ENCODE measurements around the gene CECR2.

Gene CECR2

GRCh38 chr22:17348464-17349103, 20.7 kb upstream of the CECR2 start:
- Histone ChIP-seq H3K4me1 (ENCODE audit: control extremely low read depth in 1 of 4, control insufficient read depth in 4 of 4, insufficient read depth in 4 of 4, low read length in 3 of 4) (no peaks in the 10 kb centered on the region), H3K4me3 (ENCODE audit: control insufficient read depth in 1 of 7, extremely low read depth in 1 of 7, insufficient read depth in 4 of 7, low read depth in 2 of 7, low read length in 6 of 7) (no peak overlapping the region), H3K9me3 (ENCODE audit: control extremely low read depth in 1 of 5, control insufficient read depth in 4 of 5, insufficient read depth in 2 of 5, low read depth in 1 of 5, low read length in 4 of 5) (no peaks in the 10 kb centered on the region), H3K27ac (ENCODE audit: insufficient read depth in 1 of 2, low read depth in 1 of 2, low read length in 2 of 2, poor library complexity in 1 of 2, severe bottlenecking in 2 of 2) (no peak overlapping the region), H3K27me3 (replicated peaks in 2 of 5; ENCODE audit: control insufficient read depth in 4 of 5, insufficient read depth in 5 of 5, low read length in 4 of 5) (peaks cover 0 to 12% (median 0%) of the 10 kb centered on the region in 5 experiments), H3K36me3 (ENCODE audit: control insufficient read depth in 4 of 4, insufficient read depth in 4 of 4, low read length in 3 of 4) (no peaks in the 10 kb centered on the region)
- no peak for DNase-seq
- CTCF ChIA-PET: interaction anchor here (0.6 to 1.1 kb wide), 2 partner anchors 17 to 25 kb away, joined by 3 read pairs; no protein-coding TSS in a partner anchor
- 90% methylated on average over 13 of the region's 14 CpGs for WGBS (ENCODE audit: insufficient coverage)
- POLR2A ChIA-PET: no interaction called here

GRCh38 chr22:17349172-17349571, 20.1 kb upstream of the CECR2 start:
- Histone ChIP-seq H3K27ac (ENCODE audit: insufficient read depth in 1 of 2, low read depth in 1 of 2, low read length in 2 of 2, poor library complexity in 1 of 2, severe bottlenecking in 2 of 2) (no peak overlapping the region), H3K27me3 (replicated peaks in 2 of 5; ENCODE audit: control insufficient read depth in 4 of 5, insufficient read depth in 5 of 5, low read length in 4 of 5) (peaks cover 0 to 12% (median 0%) of the 10 kb centered on the region in 5 experiments), H3K4me1 (ENCODE audit: control extremely low read depth in 1 of 4, control insufficient read depth in 4 of 4, insufficient read depth in 4 of 4, low read length in 3 of 4) (no peaks in the 10 kb centered on the region), H3K4me3 (ENCODE audit: control insufficient read depth in 1 of 7, extremely low read depth in 1 of 7, insufficient read depth in 4 of 7, low read depth in 2 of 7, low read length in 6 of 7) (no peak overlapping the region), H3K36me3 (ENCODE audit: control insufficient read depth in 4 of 4, insufficient read depth in 4 of 4, low read length in 3 of 4) (no peaks in the 10 kb centered on the region), H3K9me3 (ENCODE audit: control extremely low read depth in 1 of 5, control insufficient read depth in 4 of 5, insufficient read depth in 2 of 5, low read depth in 1 of 5, low read length in 4 of 5) (no peaks in the 10 kb centered on the region)
- ChIA-PET POLR2A (no interaction called here), CTCF (interaction anchor here (0.6 to 1.1 kb wide), 2 partner anchors 17 to 25 kb away, joined by 3 read pairs; no protein-coding TSS in a partner anchor)
- WGBS (ENCODE audit: insufficient coverage): 87% methylated on average over 10 of the region's 10 CpGs
- DNase-seq: no peak

- H3K27me3 ChIP-seq (replicated peaks in 2 of 5; ENCODE audit: control insufficient read depth in 4 of 5, insufficient read depth in 5 of 5, low read length in 4 of 5): peaks cover 0 to 12% (median 0%) of the 10 kb centered on the region in 5 experiments
- no peak for DNase-seq
- H3K27ac ChIP-seq (ENCODE audit: insufficient read depth in 1 of 2, low read depth in 1 of 2, low read length in 2 of 2, poor library complexity in 1 of 2, severe bottlenecking in 2 of 2): no peak overlapping the region
- H3K36me3 ChIP-seq (ENCODE audit: control insufficient read depth in 4 of 4, insufficient read depth in 4 of 4, low read length in 3 of 4): no peaks in the 10 kb centered on the region
- ChIA-PET POLR2A (no interaction called here), CTCF (interaction anchor here (0.6 kb wide), 1 partner anchor 15 kb away, joined by 3 read pairs; no protein-coding TSS in a partner anchor)
- no peaks in the 10 kb centered on the region for H3K9me3 ChIP-seq (ENCODE audit: control extremely low read depth in 1 of 5, control insufficient read depth in 4 of 5, insufficient read depth in 2 of 5, low read depth in 1 of 5, low read length in 4 of 5)
- H3K4me3 ChIP-seq (ENCODE audit: control insufficient read depth in 1 of 7, extremely low read depth in 1 of 7, insufficient read depth in 4 of 7, low read depth in 2 of 7, low read length in 6 of 7): no peak overlapping the region
- 100% methylated on average over 2 of the region's 3 CpGs for WGBS (ENCODE audit: insufficient coverage)
- no peaks in the 10 kb centered on the region for H3K4me1 ChIP-seq (ENCODE audit: control extremely low read depth in 1 of 4, control insufficient read depth in 4 of 4, insufficient read depth in 4 of 4, low read length in 3 of 4)
These were observed 19.0 kb upstream of the CECR2 start for GRCh38 chr22:17350292-17350691.

GRCh38 chr22:17352798-17353197, 16.5 kb upstream of the CECR2 start:
- Histone ChIP-seq H3K27ac (ENCODE audit: insufficient read depth in 1 of 2, low read depth in 1 of 2, low read length in 2 of 2, poor library complexity in 1 of 2, severe bottlenecking in 2 of 2) (no peak overlapping the region), H3K36me3 (ENCODE audit: control insufficient read depth in 4 of 4, insufficient read depth in 4 of 4, low read length in 3 of 4) (no peaks in the 10 kb centered on the region), H3K9me3 (ENCODE audit: control extremely low read depth in 1 of 5, control insufficient read depth in 4 of 5, insufficient read depth in 2 of 5, low read depth in 1 of 5, low read length in 4 of 5) (no peaks in the 10 kb centered on the region), H3K4me1 (ENCODE audit: control extremely low read depth in 1 of 4, control insufficient read depth in 4 of 4, insufficient read depth in 4 of 4, low read length in 3 of 4) (no peaks in the 10 kb centered on the region), H3K4me3 (ENCODE audit: control insufficient read depth in 1 of 7, extremely low read depth in 1 of 7, insufficient read depth in 4 of 7, low read depth in 2 of 7, low read length in 6 of 7) (no peak overlapping the region), H3K27me3 (replicated peaks in 2 of 5; ENCODE audit: control insufficient read depth in 4 of 5, insufficient read depth in 5 of 5, low read length in 4 of 5) (peaks cover 0 to 10% (median 0%) of the 10 kb centered on the region in 5 experiments)
- ChIA-PET CTCF (no interaction called here), POLR2A (no interaction called here)
- no peak for DNase-seq
- 96% methylated on average over 2 of the region's 4 CpGs for WGBS (ENCODE audit: insufficient coverage)

GRCh38 chr22:17357688-17358087, 11.6 kb upstream of the CECR2 start:
- 100% methylated on average over 2 of the region's 2 CpGs for WGBS (ENCODE audit: insufficient coverage)
- H3K27ac ChIP-seq (ENCODE audit: insufficient read depth in 1 of 2, low read depth in 1 of 2, low read length in 2 of 2, poor library complexity in 1 of 2, severe bottlenecking in 2 of 2): no peak overlapping the region
- no peak for DNase-seq
- CTCF ChIA-PET: no interaction called here
- no peaks in the 10 kb centered on the region for H3K4me1 ChIP-seq (ENCODE audit: control extremely low read depth in 1 of 4, control insufficient read depth in 4 of 4, insufficient read depth in 4 of 4, low read length in 3 of 4)
- no peaks in the 10 kb centered on the region for H3K9me3 ChIP-seq (ENCODE audit: control extremely low read depth in 1 of 5, control insufficient read depth in 4 of 5, insufficient read depth in 2 of 5, low read depth in 1 of 5, low read length in 4 of 5)
- POLR2A ChIA-PET: no interaction called here
- no peak overlapping the region for H3K4me3 ChIP-seq (ENCODE audit: control insufficient read depth in 1 of 7, extremely low read depth in 1 of 7, insufficient read depth in 4 of 7, low read depth in 2 of 7, low read length in 6 of 7)
- H3K27me3 ChIP-seq (replicated peaks in 2 of 5; ENCODE audit: control insufficient read depth in 4 of 5, insufficient read depth in 5 of 5, low read length in 4 of 5): no peaks in the 10 kb centered on the region
- no peaks in the 10 kb centered on the region for H3K36me3 ChIP-seq (ENCODE audit: control insufficient read depth in 4 of 4, insufficient read depth in 4 of 4, low read length in 3 of 4)

- H3K27me3 ChIP-seq (replicated peaks in 2 of 5; ENCODE audit: control insufficient read depth in 4 of 5, insufficient read depth in 5 of 5, low read length in 4 of 5): no peaks in the 10 kb centered on the region
- DNase-seq: no peak
- no peaks in the 10 kb centered on the region for H3K36me3 ChIP-seq (ENCODE audit: control insufficient read depth in 4 of 4, insufficient read depth in 4 of 4, low read length in 3 of 4)
- no peaks in the 10 kb centered on the region for H3K9me3 ChIP-seq (ENCODE audit: control extremely low read depth in 1 of 5, control insufficient read depth in 4 of 5, insufficient read depth in 2 of 5, low read depth in 1 of 5, low read length in 4 of 5)
- ChIA-PET CTCF (no interaction called here), POLR2A (no interaction called here)
- no peaks in the 10 kb centered on the region for H3K4me1 ChIP-seq (ENCODE audit: control extremely low read depth in 1 of 4, control insufficient read depth in 4 of 4, insufficient read depth in 4 of 4, low read length in 3 of 4)
- no peak overlapping the region for H3K4me3 ChIP-seq (ENCODE audit: control insufficient read depth in 1 of 7, extremely low read depth in 1 of 7, insufficient read depth in 4 of 7, low read depth in 2 of 7, low read length in 6 of 7)
- 94% methylated on average over 8 of the region's 9 CpGs for WGBS (ENCODE audit: insufficient coverage)
- H3K27ac ChIP-seq (ENCODE audit: insufficient read depth in 1 of 2, low read depth in 1 of 2, low read length in 2 of 2, poor library complexity in 1 of 2, severe bottlenecking in 2 of 2): no peak overlapping the region
These were observed 10.8 kb upstream of the CECR2 start for GRCh38 chr22:17358415-17358814.

- H3K4me3 ChIP-seq (ENCODE audit: control insufficient read depth in 1 of 7, extremely low read depth in 1 of 7, insufficient read depth in 4 of 7, low read depth in 2 of 7, low read length in 6 of 7): no peak overlapping the region
- no peak overlapping the region for H3K27ac ChIP-seq (ENCODE audit: insufficient read depth in 1 of 2, low read depth in 1 of 2, low read length in 2 of 2, poor library complexity in 1 of 2, severe bottlenecking in 2 of 2)
- DNase-seq: peak in 2 of 3 donors; percentile 77 to 86
- no peaks in the 10 kb centered on the region for H3K4me1 ChIP-seq (ENCODE audit: control extremely low read depth in 1 of 4, control insufficient read depth in 4 of 4, insufficient read depth in 4 of 4, low read length in 3 of 4)
- POLR2A ChIA-PET: no interaction called here
- 50% methylated on average over 2 of the region's 4 CpGs for WGBS (ENCODE audit: insufficient coverage)
- no peaks in the 10 kb centered on the region for H3K9me3 ChIP-seq (ENCODE audit: control extremely low read depth in 1 of 5, control insufficient read depth in 4 of 5, insufficient read depth in 2 of 5, low read depth in 1 of 5, low read length in 4 of 5)
- no peaks in the 10 kb centered on the region for H3K36me3 ChIP-seq (ENCODE audit: control insufficient read depth in 4 of 4, insufficient read depth in 4 of 4, low read length in 3 of 4)
- CTCF ChIA-PET: interaction anchor here (0.7 kb wide), 1 partner anchor 46 kb away, joined by 3 read pairs; no protein-coding TSS in a partner anchor
- peaks cover 0 to 4% (median 0%) of the 10 kb centered on the region in 5 experiments for H3K27me3 ChIP-seq (replicated peaks in 2 of 5; ENCODE audit: control insufficient read depth in 4 of 5, insufficient read depth in 5 of 5, low read length in 4 of 5)
These were observed 9.8 kb upstream of the CECR2 start for GRCh38 chr22:17359501-17359900.
